Measurements from ENCODE around the gene METTL3. TPM values are rescaled to one million over a fixed set of nuclear protein-coding genes. Genes with fewer than 3 reads are reported as not detected.

The METTL3 gene
- total RNA-seq = 49.4 and 51.6 TPM in 2 replicates

GRCh38 chr14:21510735-21511657 is at the start of gene METTL3:
Gene METTL3 (minus strand): TSS chr14:21511340. CDS start chr14:21511223, 117 bp downstream.

GRCh38 chr14:21525962-21526671 is 15.0 kb upstream of the METTL3 start, which contains the start of gene SALL2:
Gene SALL2 (minus strand): TSS chr14:21526346. CDS start chr14:21526127, 219 bp downstream.

DNA sequence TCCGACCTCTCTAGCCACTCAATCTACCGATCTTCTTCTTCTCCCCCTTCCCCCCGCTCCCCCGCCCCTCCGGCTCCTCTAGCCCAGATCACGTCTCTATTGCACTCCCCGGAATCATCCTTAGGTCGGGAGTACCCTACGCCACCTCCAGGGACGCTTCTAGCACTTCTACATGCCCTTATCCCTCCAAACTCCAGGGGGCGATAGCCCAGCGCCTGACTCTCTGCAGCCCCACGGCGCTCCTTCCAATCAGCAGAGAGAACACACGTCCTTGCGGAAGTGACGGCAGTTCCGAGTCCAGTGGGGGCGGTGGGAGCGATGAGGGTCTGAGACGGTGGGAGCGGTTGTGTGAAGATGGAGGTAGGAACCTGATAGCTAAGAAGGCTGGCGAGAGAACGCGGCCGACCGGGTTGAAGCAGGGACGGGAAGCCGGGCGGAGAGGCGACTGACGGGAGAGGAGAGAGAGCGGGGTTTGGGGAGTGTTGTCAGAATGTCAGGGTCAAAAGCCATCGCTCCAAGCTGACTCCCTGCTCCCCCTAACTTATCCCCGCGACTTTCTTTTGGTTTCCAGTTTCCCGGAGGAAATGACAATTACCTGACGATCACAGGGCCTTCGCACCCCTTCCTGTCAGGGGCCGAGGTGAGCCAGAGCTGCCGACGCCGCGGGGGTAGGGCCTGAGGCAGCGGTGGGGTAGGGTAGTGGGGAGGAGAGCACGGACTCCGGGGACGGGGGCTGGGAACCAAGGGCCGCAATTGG is 34.0 kb downstream of the METTL3 start, which contains the start of the genes RAB2B and TOX4:
Gene RAB2B (minus strand): TSS at position 35 of the 757 bp plus-strand sequence. CDS start 87 bp downstream, outside the sequence.
Gene TOX4 (plus strand): TSS at position 271 of the 757 bp plus-strand sequence. CDS start 84 bp downstream, at position 355.

GRCh38 chr14:21455912-21456667 is 55.0 kb downstream of the METTL3 start, which contains the start of gene CHD8:
Gene CHD8 (minus strand): TSS chr14:21456123. CDS start chr14:21431643, 24,480 bp downstream.

Other genes with a start within 250 kb of the METTL3 start
- 976 and 1,073 TPM in 2 replicates for gene HNRNPC, start 241.9 kb downstream of the METTL3 start, total RNA-seq
- gene RPGRIP1, start 231.3 kb downstream of the METTL3 start, total RNA-seq = not detected in 2 replicates
- 55.6 and 62.3 TPM in 2 replicates for gene SUPT16H, start 127.3 kb downstream of the METTL3 start, total RNA-seq
- gene CHD8, start 55.2 kb downstream of the METTL3 start, total RNA-seq = 34.0 and 38.8 TPM in 2 replicates
- 21.4 and 39.2 TPM in 2 replicates for gene RAB2B, start 34.4 kb downstream of the METTL3 start, total RNA-seq
- 18.7 and 29.4 TPM in 2 replicates for gene TOX4, start 34.1 kb downstream of the METTL3 start, total RNA-seq
- 7.2 and 8.7 TPM in 2 replicates for gene SALL2, start 15.0 kb upstream of the METTL3 start, total RNA-seq
- gene OR10G3, start 68.7 kb upstream of the METTL3 start, total RNA-seq = not detected in 2 replicates
- not detected in 2 replicates for gene OR10G2, start 123.6 kb upstream of the METTL3 start, total RNA-seq
- gene OR4E2, start 142.5 kb upstream of the METTL3 start, total RNA-seq = not detected in 2 replicates
- not detected in 2 replicates for gene OR4E1, start 162.5 kb upstream of the METTL3 start, total RNA-seq

Measured in myometrial cell (primary cell).